ENCODE measurements around the gene PUM2. TPM values are rescaled to one million over a fixed set of nuclear protein-coding genes. Genes with fewer than 3 reads are reported as not detected.

PUM2 gene
- total RNA-seq, 1 experiment from 2014 or later = 96.8 TPM

DNA sequence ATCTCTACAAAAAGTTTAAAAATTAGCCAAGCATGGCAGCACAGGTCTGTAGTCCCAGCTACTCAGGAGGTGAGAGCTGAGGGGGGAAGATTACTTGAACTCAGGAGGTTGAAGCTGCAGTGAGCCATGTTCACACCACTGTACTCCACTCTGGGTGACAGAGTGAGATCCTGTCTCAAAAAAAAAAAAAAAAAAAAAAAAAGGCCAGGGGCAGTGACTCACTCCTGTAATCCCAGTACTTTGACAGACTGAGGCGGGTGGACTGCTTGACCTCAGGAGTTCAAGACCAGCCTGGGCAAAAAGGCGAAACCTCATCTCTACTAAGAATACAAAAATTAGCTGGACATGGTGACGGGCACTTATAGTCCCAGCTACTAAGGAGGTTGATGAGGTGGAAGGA is 37.0 kb downstream of the PUM2 start:
- CTCF ChIA-PET = interaction anchor here (1.3 kb wide), 1 partner anchor 10 kb away, joined by 3 read pairs; no protein-coding TSS in a partner anchor

GRCh38 chr2:20309001-20309400 is 41.6 kb downstream of the PUM2 start:
- CTCF ChIA-PET = interaction anchor here (0.7 kb wide), 1 partner anchor 128 kb away, joined by 5 read pairs; no protein-coding TSS in a partner anchor

More for the DNA sequence above, 37.0 kb downstream of the PUM2 start:
- BruUV-seq (replicated peaks) = no TSS peak
- peaks cover 60% of the 10 kb centered on the region for H3K36me3 Mint-ChIP-seq (ENCODE audit: insufficient read depth, unreplicated experiment)
- intact Hi-C loops (cut with micrococcal nuclease; ENCODE audit: unreplicated experiment) = no loop called here
- H3K27me3 Mint-ChIP-seq (ENCODE audit: unreplicated experiment) = no peaks in the 10 kb centered on the region
- no peaks in the 10 kb centered on the region for H3K4me1 Mint-ChIP-seq (ENCODE audit: low read depth, unreplicated experiment)
- no peaks in the 10 kb centered on the region for H3K9me3 Mint-ChIP-seq (ENCODE audit: low read depth, unreplicated experiment)
- H3K4me3 Mint-ChIP-seq (ENCODE audit: low read depth, unreplicated experiment) = no peak overlapping the region
- DNase-seq = no peak
- H3K27ac Mint-ChIP-seq (ENCODE audit: unreplicated experiment) = no peak overlapping the region
- TF ChIP-seq CTCF (IDR thresholded peaks at IDR 0.05; ENCODE audit: unreplicated experiment) = no peak

GRCh38 chr2:20307311-20307710 is 43.3 kb downstream of the PUM2 start:
- DNase-seq = no peak
- no peaks in the 10 kb centered on the region for H3K9me3 Mint-ChIP-seq (ENCODE audit: low read depth, unreplicated experiment)
- no peak overlapping the region for H3K27ac Mint-ChIP-seq (ENCODE audit: unreplicated experiment)
- TF ChIP-seq CTCF (IDR thresholded peaks at IDR 0.05; ENCODE audit: unreplicated experiment) = no peak
- intact Hi-C loops (cut with micrococcal nuclease; ENCODE audit: unreplicated experiment) = no loop called here
- H3K27me3 Mint-ChIP-seq (ENCODE audit: unreplicated experiment) = no peaks in the 10 kb centered on the region
- CTCF ChIA-PET = no interaction called here
- no TSS peak for BruUV-seq (replicated peaks)
- H3K4me1 Mint-ChIP-seq (ENCODE audit: low read depth, unreplicated experiment) = no peaks in the 10 kb centered on the region
- H3K4me3 Mint-ChIP-seq (ENCODE audit: low read depth, unreplicated experiment) = no peak overlapping the region
- H3K36me3 Mint-ChIP-seq (ENCODE audit: insufficient read depth, unreplicated experiment) = peaks cover 45% of the 10 kb centered on the region

More at GRCh38 chr2:20309001-20309400, 41.6 kb downstream of the PUM2 start:
- intact Hi-C loops (cut with micrococcal nuclease; ENCODE audit: unreplicated experiment) = no loop called here
- no TSS peak for BruUV-seq (replicated peaks)
- H3K9me3 Mint-ChIP-seq (ENCODE audit: low read depth, unreplicated experiment) = no peaks in the 10 kb centered on the region
- TF ChIP-seq CTCF (IDR thresholded peaks at IDR 0.05; ENCODE audit: unreplicated experiment) = no peak
- DNase-seq = no peak
- H3K27me3 Mint-ChIP-seq (ENCODE audit: unreplicated experiment) = no peaks in the 10 kb centered on the region
- H3K4me1 Mint-ChIP-seq (ENCODE audit: low read depth, unreplicated experiment) = no peaks in the 10 kb centered on the region
- no peak overlapping the region for H3K27ac Mint-ChIP-seq (ENCODE audit: unreplicated experiment)
- H3K36me3 Mint-ChIP-seq (ENCODE audit: insufficient read depth, unreplicated experiment) = peaks cover 48% of the 10 kb centered on the region
- no peak overlapping the region for H3K4me3 Mint-ChIP-seq (ENCODE audit: low read depth, unreplicated experiment)

DNA sequence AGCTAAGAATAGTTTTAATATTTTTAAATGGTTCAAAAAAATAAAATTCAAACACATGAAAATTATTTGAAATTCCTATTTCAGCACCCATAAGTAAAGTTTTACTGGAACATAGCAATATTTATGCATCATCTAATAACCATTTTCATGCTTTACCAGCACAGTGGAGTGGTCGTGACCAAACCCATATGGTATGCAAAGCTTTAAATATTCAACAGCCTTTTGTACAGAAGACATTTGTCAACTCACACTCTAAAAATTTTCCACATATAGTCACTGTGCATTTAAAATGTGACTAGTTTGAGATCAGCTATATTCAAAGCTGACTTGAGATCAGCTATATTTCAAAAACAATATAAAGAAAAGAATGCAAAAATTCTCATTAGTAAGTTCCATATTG is 46.2 kb downstream of the PUM2 start:
- no peak overlapping the region for H3K4me3 Mint-ChIP-seq (ENCODE audit: low read depth, unreplicated experiment)
- CTCF ChIA-PET = interaction anchor here (1.1 kb wide), 1 partner anchor 10 kb away, joined by 3 read pairs; no protein-coding TSS in a partner anchor
- no peak for TF ChIP-seq CTCF (IDR thresholded peaks at IDR 0.05; ENCODE audit: unreplicated experiment)
- BruUV-seq (replicated peaks) = no TSS peak
- H3K36me3 Mint-ChIP-seq (ENCODE audit: insufficient read depth, unreplicated experiment) = peaks cover 52% of the 10 kb centered on the region
- H3K27ac Mint-ChIP-seq (ENCODE audit: unreplicated experiment) = no peak overlapping the region
- intact Hi-C loops (cut with micrococcal nuclease; ENCODE audit: unreplicated experiment) = no loop called here
- no peak for DNase-seq
- H3K9me3 Mint-ChIP-seq (ENCODE audit: low read depth, unreplicated experiment) = no peaks in the 10 kb centered on the region
- H3K4me1 Mint-ChIP-seq (ENCODE audit: low read depth, unreplicated experiment) = no peaks in the 10 kb centered on the region
- H3K27me3 Mint-ChIP-seq (ENCODE audit: unreplicated experiment) = no peaks in the 10 kb centered on the region
